HG03469 (cell line): ENCODE results near the gene KRT77.
"Not testable (repeated sequence)": the region's sequence is repeated elsewhere in the genome, so short reads cannot be mapped to it uniquely, and the experiment has no call there.

Source experiments
- ATAC-seq: cut with Tn5 transposase; IDR thresholded peaks from one replicate; pipeline ENCODE4 v1.9.1; 2021; ENCODE audit warnings: mild to moderate bottlenecking, moderate library complexity, moderate number of reproducible peaks; ENCODE audit not compliant: unreplicated experiment

KRT77 gene

GRCh38 chr12:52679875-52680274 lies 23.4 kb downstream of the KRT77 start:
- ATAC-seq = no peak

DNA sequence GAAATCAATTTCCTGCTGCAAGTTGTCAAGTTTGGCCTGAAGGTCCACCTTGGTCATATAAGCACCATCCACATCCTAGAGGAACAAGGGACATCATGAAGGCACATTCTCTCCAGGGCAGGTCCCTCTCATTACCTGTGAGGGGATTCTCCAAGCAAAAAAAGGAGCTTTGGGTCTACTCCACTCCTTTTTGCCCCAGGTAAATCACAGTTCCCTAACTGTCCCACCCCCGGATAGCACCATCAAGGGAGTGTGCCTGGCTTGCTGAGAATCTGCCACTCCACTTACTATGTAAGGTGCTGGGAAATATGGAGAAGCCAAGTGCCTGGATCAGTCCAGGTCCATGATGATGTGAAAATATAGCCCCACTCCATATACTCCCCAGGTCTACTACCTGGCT lies 25.7 kb downstream of the KRT77 start:
- ATAC-seq = no peak

GRCh38 chr12:52677126-52677525 lies 26.2 kb downstream of the KRT77 start:
- no peak for ATAC-seq

- no peak for ATAC-seq
Measured at GRCh38 chr12:52676163-52676562, 27.2 kb downstream of the KRT77 start.

- no peak for ATAC-seq
Measured at GRCh38 chr12:52675301-52675701, 28.0 kb downstream of the KRT77 start.

GRCh38 chr12:52674433-52674775 lies 28.9 kb downstream of the KRT77 start:
- ATAC-seq = no peak

DNA sequence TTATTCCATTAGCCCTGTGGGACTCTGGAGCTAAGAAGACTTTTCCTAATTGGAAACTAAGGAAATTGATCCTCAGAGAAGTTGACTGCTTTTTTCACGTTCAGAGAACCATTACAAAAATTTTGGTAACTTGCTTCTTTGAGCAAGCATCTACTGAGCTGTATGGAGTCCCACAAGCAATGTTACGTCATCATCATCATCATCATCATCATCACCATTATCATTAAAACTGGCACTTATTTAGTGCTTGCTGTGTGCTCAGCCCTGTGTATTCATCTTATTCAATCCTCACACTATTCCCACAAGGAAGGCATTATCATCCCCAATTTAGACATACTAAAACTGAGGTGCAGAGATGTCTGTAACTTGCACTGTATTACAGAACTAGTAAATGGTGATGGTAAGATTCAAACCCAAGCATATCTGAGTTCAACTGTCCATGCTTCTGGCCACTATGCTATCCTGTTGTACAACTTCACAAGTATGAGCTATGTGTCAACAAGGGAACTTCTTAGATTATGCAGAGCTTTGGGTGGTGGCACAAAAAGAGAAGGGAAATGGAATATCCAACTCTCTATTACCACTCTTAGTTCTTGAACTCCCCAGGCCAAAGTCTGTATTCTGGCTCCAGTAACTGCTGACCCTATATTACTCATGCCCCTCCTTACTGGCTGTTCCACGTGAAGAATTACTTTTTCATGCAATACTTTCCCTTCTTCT lies 29.5 kb downstream of the KRT77 start:
- no peak for ATAC-seq

DNA sequence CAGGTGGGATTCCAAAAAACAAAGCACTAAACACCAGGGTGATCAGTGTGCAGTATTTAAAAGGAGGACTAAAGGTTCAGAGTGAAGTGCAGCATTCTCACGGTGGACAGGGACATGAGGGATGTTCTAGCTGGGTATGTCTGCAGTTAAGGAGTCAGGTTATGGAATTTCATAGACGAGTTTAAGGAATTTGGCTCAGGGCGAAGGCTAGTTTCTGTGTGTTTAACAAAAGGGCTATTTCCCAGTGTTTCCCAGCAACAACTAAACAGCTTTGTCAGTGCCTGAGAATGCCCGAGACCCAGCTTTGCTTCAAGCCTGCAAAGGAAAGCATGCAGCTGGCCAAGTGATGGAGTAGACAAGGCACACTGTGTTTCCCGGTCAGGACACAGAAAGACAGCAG lies 30.1 kb downstream of the KRT77 start:
- ATAC-seq = no peak

DNA sequence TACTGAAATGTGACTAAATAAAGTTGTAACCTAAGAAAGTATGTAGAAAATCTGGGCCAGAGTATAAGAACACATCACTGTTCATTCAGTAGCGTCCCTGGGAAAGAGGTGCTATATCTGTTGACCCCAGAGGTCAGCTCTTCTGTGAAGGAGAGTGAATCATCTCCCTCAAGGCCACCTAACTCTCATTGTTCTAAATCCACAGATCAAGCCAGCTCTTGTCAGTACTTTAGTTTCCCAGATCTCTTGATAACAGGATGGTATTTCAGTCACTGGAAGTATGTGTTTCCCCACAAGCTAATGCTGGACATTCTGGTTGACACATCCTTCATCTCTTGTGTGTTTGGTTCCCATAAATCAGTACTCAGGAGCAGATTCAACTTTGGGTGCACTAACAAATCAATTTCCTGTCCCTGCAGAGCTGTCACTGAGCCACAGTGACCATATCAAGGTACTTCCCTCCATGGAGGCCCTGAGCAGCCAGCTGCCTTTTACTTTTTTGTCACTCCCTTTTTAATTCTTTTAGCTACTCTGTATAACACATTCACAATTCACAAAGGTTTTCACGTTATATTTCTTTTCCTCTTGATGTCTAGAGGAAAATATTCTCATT lies 30.9 kb downstream of the KRT77 start:
- ATAC-seq = no peak

- ATAC-seq = no peak
Measured at GRCh38 chr12:52670961-52671360, 32.4 kb downstream of the KRT77 start.

GRCh38 chr12:52670506-52670905 lies 32.8 kb downstream of the KRT77 start:
- ATAC-seq = no peak

GRCh38 chr12:52669941-52670340 lies 33.4 kb downstream of the KRT77 start:
- not testable (repeated sequence) for ATAC-seq

GRCh38 chr12:52669426-52669825 lies 33.9 kb downstream of the KRT77 start:
- no peak for ATAC-seq

DNA sequence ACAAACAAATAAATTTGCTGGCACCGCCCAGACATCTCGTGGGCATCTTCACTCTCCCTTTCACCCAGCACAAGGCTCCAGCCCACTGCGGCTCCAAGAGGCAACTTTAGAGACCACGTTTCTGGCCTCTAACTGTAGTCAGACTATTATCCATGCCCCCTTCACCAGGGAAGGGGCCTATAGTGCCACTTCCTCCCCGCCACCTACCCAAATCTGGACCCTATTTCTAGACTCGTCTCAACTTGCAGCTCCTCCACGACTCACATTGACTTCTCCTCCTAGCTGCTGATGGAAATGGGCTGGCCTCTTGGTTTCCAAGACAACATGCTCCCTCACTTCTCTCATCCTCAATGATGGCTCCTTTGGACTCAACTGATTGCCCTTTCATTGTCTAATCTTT lies 35.4 kb downstream of the KRT77 start:
- no peak for ATAC-seq

GRCh38 chr12:52667509-52667908 lies 35.8 kb downstream of the KRT77 start:
- no peak for ATAC-seq

DNA sequence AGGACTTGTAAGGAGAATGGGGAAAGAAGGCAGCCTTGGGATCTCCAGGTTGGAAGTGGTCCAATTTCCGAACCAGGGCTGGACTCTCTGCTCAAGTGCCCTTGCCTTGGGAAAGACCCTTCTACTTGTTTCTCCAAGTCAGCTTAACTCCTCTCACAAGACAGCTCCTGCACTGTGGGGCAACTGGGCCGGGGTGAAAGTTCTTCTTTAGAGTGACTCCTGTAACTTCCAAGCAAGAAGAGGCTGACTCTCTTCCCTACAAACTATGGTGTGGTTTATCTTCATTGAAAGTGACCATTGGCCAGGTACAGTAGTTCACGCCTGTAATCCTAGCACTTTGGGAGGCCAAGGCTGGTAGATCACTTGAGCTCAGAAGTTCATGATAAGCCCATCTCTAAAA lies 36.9 kb downstream of the KRT77 start:
- no peak for ATAC-seq

DNA sequence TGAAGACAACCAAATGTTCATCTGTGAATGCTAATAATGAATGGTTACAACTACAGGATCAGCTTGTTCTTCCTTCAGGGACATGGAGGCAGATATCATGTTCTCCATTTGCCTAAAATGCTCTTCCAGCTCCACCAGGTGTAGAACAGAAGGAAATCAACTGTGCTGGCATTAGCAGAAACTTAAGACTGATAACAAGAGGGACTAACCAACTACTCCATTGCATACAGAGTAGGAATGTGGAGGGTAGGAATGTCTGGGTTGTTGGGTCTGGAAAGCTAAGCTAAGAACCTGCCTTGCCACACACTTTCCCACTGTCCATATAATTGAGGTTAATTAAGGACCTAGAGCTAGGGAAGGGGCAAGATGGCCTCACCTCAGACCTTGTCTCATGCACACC lies 39.9 kb downstream of the KRT77 start:
- no peak for ATAC-seq

GRCh38 chr12:52662918-52663229 lies 40.5 kb downstream of the KRT77 start:
- no peak for ATAC-seq

DNA sequence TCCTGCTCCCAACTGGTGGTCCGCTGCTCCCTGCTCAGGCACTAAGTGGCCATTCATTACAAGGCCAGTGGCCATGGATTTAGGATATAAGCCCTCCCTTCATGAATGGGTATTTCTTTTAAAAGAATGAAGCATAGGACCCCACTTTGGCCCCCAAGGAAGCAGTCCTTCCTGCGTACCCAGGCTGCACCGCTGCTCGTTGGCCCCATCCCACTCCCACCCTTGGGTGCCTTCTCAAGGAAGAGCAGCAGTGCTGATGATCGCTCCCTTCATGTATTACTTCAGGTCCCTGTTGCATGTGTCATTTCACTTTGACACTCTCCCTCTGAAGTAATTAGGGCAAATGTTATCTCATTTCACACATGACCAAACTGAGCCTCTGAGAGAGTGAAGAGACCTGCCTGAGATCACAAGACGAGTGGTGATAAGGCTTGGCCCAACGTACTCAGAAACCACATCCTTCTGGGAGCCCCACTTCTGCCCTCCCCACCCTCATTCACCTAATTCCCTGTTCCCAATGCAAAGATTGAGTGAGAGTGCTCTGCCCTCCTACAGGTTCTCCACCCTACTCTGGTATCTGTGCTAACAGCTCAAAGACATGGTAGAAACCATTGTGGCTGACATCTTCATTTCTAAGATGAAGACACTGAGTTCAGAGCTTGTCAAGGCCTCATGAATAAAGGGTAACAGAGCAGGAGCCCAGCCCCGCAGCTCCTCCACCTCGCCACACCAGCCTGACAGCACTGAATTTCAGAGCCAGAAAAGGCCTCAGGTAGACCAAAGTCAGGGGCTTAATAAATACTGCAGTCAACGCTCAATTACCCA lies 41.0 kb downstream of the KRT77 start:
- ATAC-seq = no peak

DNA sequence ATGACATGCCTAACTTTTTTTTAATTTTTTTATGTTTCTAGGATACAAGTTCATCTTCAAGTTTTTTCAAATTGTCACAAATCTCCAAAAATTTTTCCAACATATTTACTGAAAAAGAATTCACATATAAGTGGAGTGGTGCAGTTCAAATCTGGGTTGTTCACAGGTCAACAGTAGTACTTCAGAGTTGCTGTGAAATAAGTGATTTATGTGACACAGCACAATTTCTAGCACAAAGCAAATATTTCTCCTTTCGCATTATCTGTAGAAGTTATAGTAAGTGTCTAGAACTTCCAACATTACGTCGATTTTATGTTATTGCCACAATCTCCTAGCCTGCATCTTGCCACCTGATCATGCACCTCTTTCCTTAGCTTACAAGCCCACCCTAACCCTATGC lies 41.7 kb downstream of the KRT77 start:
- ATAC-seq = no peak

GRCh38 chr12:52660934-52661499 lies 42.3 kb downstream of the KRT77 start:
- no peak for ATAC-seq

DNA sequence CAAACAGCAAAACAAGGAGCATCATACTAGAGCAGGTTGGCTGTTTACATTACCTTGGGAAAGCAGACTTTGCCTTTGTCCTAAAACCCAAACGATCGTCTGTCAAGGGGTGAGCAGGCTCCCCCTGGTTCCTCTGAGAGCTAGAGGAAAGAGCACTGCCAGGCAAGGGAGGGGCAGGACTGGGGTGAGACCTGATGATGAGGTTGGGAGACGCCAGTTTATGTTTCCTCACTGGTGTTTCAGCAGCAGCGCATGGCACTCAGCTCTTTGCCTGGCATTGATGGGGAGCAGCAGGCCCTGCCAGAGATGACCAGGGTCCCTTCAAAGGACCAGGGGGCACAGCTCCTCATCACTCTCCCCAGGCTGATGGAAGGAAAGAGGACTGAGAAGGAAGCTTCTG lies 43.4 kb downstream of the KRT77 start:
- ATAC-seq = no peak
